ENCODE data around the gene RPS28.

DNA sequence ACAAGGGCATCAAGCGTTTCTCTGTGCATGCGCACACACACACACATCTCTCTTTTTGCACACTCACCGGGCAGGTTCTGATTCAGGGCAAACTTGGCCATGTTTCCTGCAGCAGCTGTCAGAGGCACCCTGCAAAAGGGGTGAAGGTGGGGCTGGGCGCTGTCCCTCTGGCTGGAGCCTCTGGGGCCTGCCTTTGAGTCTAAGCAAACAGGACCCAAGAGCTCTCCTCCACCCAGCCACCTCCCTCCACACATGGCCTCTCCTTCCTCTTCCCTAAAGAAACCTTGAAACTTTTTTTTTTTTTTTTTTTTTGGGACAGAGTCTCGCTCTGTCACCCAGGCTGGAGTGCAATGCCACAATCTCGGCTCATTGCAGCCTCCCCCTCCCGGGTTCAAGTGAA lies 16.4 kb downstream of the RPS28 start:
- TF ChIP-seq, protein P1, sequence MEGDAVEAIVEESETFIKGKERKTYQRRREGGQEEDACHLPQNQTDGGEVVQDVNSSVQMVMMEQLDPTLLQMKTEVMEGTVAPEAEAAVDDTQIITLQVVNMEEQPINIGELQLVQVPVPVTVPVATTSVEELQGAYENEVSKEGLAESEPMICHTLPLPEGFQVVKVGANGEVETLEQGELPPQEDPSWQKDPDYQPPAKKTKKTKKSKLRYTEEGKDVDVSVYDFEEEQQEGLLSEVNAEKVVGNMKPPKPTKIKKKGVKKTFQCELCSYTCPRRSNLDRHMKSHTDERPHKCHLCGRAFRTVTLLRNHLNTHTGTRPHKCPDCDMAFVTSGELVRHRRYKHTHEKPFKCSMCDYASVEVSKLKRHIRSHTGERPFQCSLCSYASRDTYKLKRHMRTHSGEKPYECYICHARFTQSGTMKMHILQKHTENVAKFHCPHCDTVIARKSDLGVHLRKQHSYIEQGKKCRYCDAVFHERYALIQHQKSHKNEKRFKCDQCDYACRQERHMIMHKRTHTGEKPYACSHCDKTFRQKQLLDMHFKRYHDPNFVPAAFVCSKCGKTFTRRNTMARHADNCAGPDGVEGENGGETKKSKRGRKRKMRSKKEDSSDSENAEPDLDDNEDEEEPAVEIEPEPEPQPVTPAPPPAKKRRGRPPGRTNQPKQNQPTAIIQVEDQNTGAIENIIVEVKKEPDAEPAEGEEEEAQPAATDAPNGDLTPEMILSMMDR (IDR thresholded peaks at IDR 0.05 in 4 of 5, conservative IDR thresholded peaks at IDR 0.05 in 1 of 5) = no peak
- no peak for TF ChIP-seq POLR2A (IDR thresholded peaks at IDR 0.05)
